Measurements from ENCODE around the gene MYH8.

- TF ChIP-seq POLR2A (IDR thresholded peaks at IDR 0.05; ENCODE audit: low read depth, low read length), result no peak
- no peak for TF ChIP-seq POLR2AphosphoS5 (IDR thresholded peaks at IDR 0.05; ENCODE audit: low read depth, low read length)
- TF ChIP-seq PAX5 (IDR thresholded peaks at IDR 0.05; ENCODE audit: insufficient read depth, low read length, severe bottlenecking), result no peak
- no peak for TF ChIP-seq TAF1 (IDR thresholded peaks at IDR 0.05; ENCODE audit: low read depth, low read length)
These were observed 939 bp downstream of the MYH8 start for GRCh38 chr17:10420811-10421210.

Data from GM12891 (cell line).